Neural cell (in vitro differentiated cells): ENCODE results near the gene STARD10. TPM values are rescaled to one million over a fixed set of nuclear protein-coding genes. Genes with fewer than 3 reads are reported as not detected.

ENCODE experiments used
- H2AFZ ChIP-seq: fragments of 200-600, 300-800 bp; sonication (generic), shearing (Covaris generic); 2 replicates; pipeline ENCODE4 v1.6.0; 2014; ENCODE audit warnings: low read depth, mild to moderate bottlenecking, antibody characterized with exemption, low read length, moderate library complexity
- H3F3A ChIP-seq: fragments of 200-600 bp; shearing (Covaris generic); 2 replicates; pipeline ENCODE4 v1.6.1; 2016; ENCODE audit warnings: mild to moderate bottlenecking, moderate library complexity, mixed read lengths, antibody characterized with exemption, low read length; ENCODE audit not compliant: insufficient read depth, poor library complexity, severe bottlenecking
- H3K27ac ChIP-seq: fragments of 200-600, 300-800 bp; sonication (generic), shearing (Covaris generic); 2 replicates; pipeline ENCODE4 v1.5.1; 2014; ENCODE audit warnings: mild to moderate bottlenecking, low read length, moderate library complexity
- H3K27me3 ChIP-seq: fragments of 300-800, 200-600 bp; sonication (generic), shearing (Covaris generic); 2 replicates; pipeline ENCODE4 v1.6.0; 2014; ENCODE audit warnings: mild to moderate bottlenecking, low read depth, low read length, moderate library complexity; ENCODE audit not compliant: insufficient read depth
- H3K36me3 ChIP-seq: fragments of 300-800, 200-600 bp; sonication (generic), shearing (Covaris generic); 2 replicates; pipeline ENCODE4 v1.5.1; 2014; ENCODE audit warnings: mild to moderate bottlenecking, antibody characterized with exemption, low read length, moderate library complexity; ENCODE audit not compliant: insufficient read depth
- H3K4me2 ChIP-seq: fragments of 300-800, 200-600 bp; sonication (generic), shearing (Covaris generic); 2 replicates; pipeline ENCODE4 v1.6.0; 2014; ENCODE audit warnings: mild to moderate bottlenecking, low read length
- H3K4me3 ChIP-seq: fragments of 300-800, 200-600 bp; sonication (generic), shearing (Covaris generic); 2 replicates; pipeline ENCODE4 v1.5.1; 2014; ENCODE audit warnings: mild to moderate bottlenecking, low read length, moderate library complexity
- H3K79me2 ChIP-seq: fragments of 200-600 bp; shearing (Covaris generic); replicated peaks from 2 replicates; pipeline ENCODE4 v1.6.0; 2014; ENCODE audit warnings: mild to moderate bottlenecking, low read length, moderate library complexity; ENCODE audit not compliant: insufficient read depth
- H3K9ac ChIP-seq: fragments of 300-800, 200-600 bp; sonication (generic), shearing (Covaris generic); 2 replicates; pipeline ENCODE4 v1.6.1; 2016; ENCODE audit warnings: mild to moderate bottlenecking, low read length, mixed read lengths
- H3K9me2 ChIP-seq: fragments of 200-600 bp; shearing (Covaris generic); 2 replicates; pipeline ENCODE4 v1.6.1; 2016; ENCODE audit warnings: mild to moderate bottlenecking, low read length, mixed read lengths; ENCODE audit not compliant: insufficient read depth
- H3K9me3 ChIP-seq: fragments of 200-600, 300-800 bp; sonication (generic), shearing (Covaris generic); 2 replicates; pipeline ENCODE4 v1.6.1; 2016; ENCODE audit warnings: mild to moderate bottlenecking, mixed run types, low read length, moderate library complexity, mixed read lengths
- H4K20me1 ChIP-seq: fragments of 200-600 bp; shearing (Covaris generic); 2 replicates; pipeline ENCODE4 v1.6.1; 2016; ENCODE audit warnings: mild to moderate bottlenecking, mixed run types; ENCODE audit not compliant: insufficient read depth
- CTCF ChIP-seq: fragments of 450-650 bp; IDR thresholded peaks from 2 replicates; pipeline ENCODE4 v1.5.1; 2014; ENCODE audit warnings: antibody characterized with exemption, mild to moderate bottlenecking, moderate library complexity; ENCODE audit not compliant: poor library complexity, severe bottlenecking
- EP300 ChIP-seq: fragments of 450-650 bp; conservative IDR thresholded peaks from 2 replicates; pipeline ENCODE4 v1.6.1; 2014; ENCODE audit warnings: antibody characterized with exemption, mild to moderate bottlenecking, moderate library complexity; ENCODE audit not compliant: poor library complexity, severe bottlenecking
- EZH2 ChIP-seq: fragments of 200-600, 300-800 bp; shearing (Covaris generic), sonication (generic); IDR thresholded peaks from 2 replicates; pipeline ENCODE4 v1.6.1; 2014; ENCODE audit warnings: antibody characterized with exemption, low read length, borderline replicate concordance, mild to moderate bottlenecking; ENCODE audit not compliant: insufficient read depth, poor library complexity, severe bottlenecking
- MXI1 ChIP-seq: fragments of 450-650 bp; conservative IDR thresholded peaks from 2 replicates; pipeline ENCODE4 v1.6.1; 2014; ENCODE audit warnings: antibody characterized with exemption, mild to moderate bottlenecking; ENCODE audit not compliant: poor library complexity, severe bottlenecking
- POLR2AphosphoS5 ChIP-seq: IDR thresholded peaks from 2 replicates; pipeline ENCODE4 v1.6.1; 2012
- RAD21 ChIP-seq: fragments of 450-650 bp; conservative IDR thresholded peaks from 2 replicates; pipeline ENCODE4 v1.6.1; 2014; ENCODE audit warnings: antibody characterized with exemption, mild to moderate bottlenecking, moderate library complexity
- REST ChIP-seq: IDR thresholded peaks from 2 replicates; pipeline ENCODE4 v1.6.1; 2012; ENCODE audit warnings: borderline replicate concordance
- SMC3 ChIP-seq: fragments of 450-650 bp; conservative IDR thresholded peaks from 2 replicates; pipeline ENCODE4 v1.6.1; 2014; ENCODE audit warnings: antibody characterized with exemption, mild to moderate bottlenecking, moderate library complexity; ENCODE audit not compliant: poor library complexity
- TAF1 ChIP-seq: IDR thresholded peaks from 2 replicates; pipeline ENCODE4 v1.6.1; 2012; ENCODE audit warnings: low read depth
- polyA plus RNA-seq: library from polyadenylated mRNA; depleted of rRNA; stranded (reverse); fragments of >200 nt; gene quantifications from 2 replicates; pipeline ENCODE4 v1.2.3, GENCODE V29; 2014

STARD10 gene
- polyA plus RNA-seq, 1 donor from 2014 or later: 29.0 TPM

- Histone ChIP-seq H3K36me3 (no peaks in the 10 kb centered on the region), H3K27me3 (no peaks in the 10 kb centered on the region), H3K9me2 (no peaks in the 10 kb centered on the region), H3K4me3 (no peak overlapping the region), H3K79me2 (no peaks in the 10 kb centered on the region), H3K27ac (no peak overlapping the region), H2AFZ (no peak overlapping the region), H4K20me1 (no peaks in the 10 kb centered on the region), H3K9me3 (no peaks in the 10 kb centered on the region), H3K9ac (no peak overlapping the region), H3K4me2 (no peak overlapping the region), H3F3A (no peaks in the 10 kb centered on the region)
- no peak for TF ChIP-seq RAD21
- TF ChIP-seq CTCF: no peak
- TF ChIP-seq POLR2AphosphoS5: no peak
- no peak for TF ChIP-seq MXI1
- TF ChIP-seq SMC3: no peak
- TF ChIP-seq EZH2: no peak
Measured at GRCh38 chr11:72832301-72833082, 38.6 kb upstream of the STARD10 start.

- no peaks in the 10 kb centered on the region for H3K27me3 ChIP-seq
- no peak overlapping the region for H2AFZ ChIP-seq
- no peaks in the 10 kb centered on the region for H3K9me3 ChIP-seq
- no peaks in the 10 kb centered on the region for H3F3A ChIP-seq
- no peaks in the 10 kb centered on the region for H3K36me3 ChIP-seq
- no peaks in the 10 kb centered on the region for H3K9me2 ChIP-seq
- H3K79me2 ChIP-seq: no peaks in the 10 kb centered on the region
- TF ChIP-seq TAF1 (no peak), SMC3 (peak; percentile 97), RAD21 (peak; percentile 93), EP300 (no peak), CTCF (peak; percentile 94), REST (no peak), MXI1 (peak; percentile 50), POLR2AphosphoS5 (peak; percentile 13), EZH2 (no peak)
- H3K4me2 ChIP-seq: no peak overlapping the region
- no peak overlapping the region for H3K9ac ChIP-seq
- H3K4me3 ChIP-seq: no peak overlapping the region
- H4K20me1 ChIP-seq: no peaks in the 10 kb centered on the region
- H3K27ac ChIP-seq: no peak overlapping the region
Measured at GRCh38 chr11:72831521-72832300, 37.9 kb upstream of the STARD10 start.
